CD4-positive, alpha-beta memory T cell (primary cell): ENCODE data around the gene FCHSD2. TPM values are rescaled to one million over a fixed set of nuclear protein-coding genes. Genes with fewer than 3 reads are reported as not detected.
A peak's percentile ranks its signal among the peaks of the same experiment; 100 is the strongest.

Experiments used
- CTCF ChIA-PET: fragments of 350-600 bp; sonication (Branson Sonifier 250); formaldehyde crosslinking; loops from one replicate; lab custom pipeline; 2021; ENCODE audit warnings: inconsistent platforms; ENCODE audit not compliant: partially characterized antibody; lab: Charles Lee
- POLR2A ChIA-PET: fragments of 350-600 bp; sonication (Branson Sonifier 250); formaldehyde crosslinking; loops from one replicate; lab custom pipeline; 2021; ENCODE audit not compliant: partially characterized antibody; lab: Charles Lee
- DNase-seq, 5 donors: peaks; one replicate each; pipeline versions ENCODE4 v3.0.0 to v3.0.0-alpha.2; 2020 to 2022; ENCODE audit warnings: mixed read lengths in 1 of 5
- H3K27ac ChIP-seq: one replicate; pipeline ENCODE4 v1.7.0; 2013; ENCODE audit warnings: low read depth, low read length
- H3K27me3 ChIP-seq: 2 replicates; pipeline ENCODE4 v1.7.0; 2013; ENCODE audit warnings: mild to moderate bottlenecking, low read length, moderate library complexity; ENCODE audit not compliant: insufficient read depth
- H3K36me3 ChIP-seq: 2 replicates; pipeline ENCODE4 v1.7.0; 2013; ENCODE audit warnings: mild to moderate bottlenecking, low read length, moderate library complexity; ENCODE audit not compliant: insufficient read depth
- H3K4me1 ChIP-seq: 2 replicates; pipeline ENCODE4 v1.7.0; 2013; ENCODE audit warnings: mild to moderate bottlenecking, low read length, moderate library complexity; ENCODE audit not compliant: insufficient read depth
- H3K4me3 ChIP-seq, 2 donors: one replicate each; pipeline ENCODE4 v1.7.0; 2013; ENCODE audit warnings: low read length in 2 of 2, mild to moderate bottlenecking in 1 of 2
- H3K9me3 ChIP-seq, 2 donors: one replicate each; pipeline ENCODE4 v1.7.0; 2013; ENCODE audit warnings: low read length in 2 of 2, control low read depth in 1 of 2; ENCODE audit not compliant: control insufficient read depth in 1 of 2
- H3K27ac Mint-ChIP-seq, 7 donors: one replicate each; pipeline ENCODE4 v1.8.0; 2020 to 2021; ENCODE audit warnings: mixed read lengths in 7 of 7, mild to moderate bottlenecking in 6 of 7, inconsistent platforms in 3 of 7, moderate library complexity in 3 of 7
- H3K27me3 Mint-ChIP-seq, 2 donors: one replicate each; pipeline ENCODE4 v1.8.0; 2020 to 2021; ENCODE audit warnings: mixed read lengths in 2 of 2
- H3K36me3 Mint-ChIP-seq, 2 donors: one replicate each; pipeline ENCODE4 v1.8.0; 2020 to 2021; ENCODE audit warnings: mixed read lengths in 2 of 2, inconsistent platforms in 1 of 2, mild to moderate bottlenecking in 1 of 2
- H3K4me1 Mint-ChIP-seq, 4 donors: one replicate each; pipeline ENCODE4 v1.8.0; 2020 to 2021; ENCODE audit warnings: mixed read lengths in 4 of 4, mild to moderate bottlenecking in 1 of 4
- H3K4me3 Mint-ChIP-seq, 8 donors: one replicate each; pipeline ENCODE4 v1.8.0; 2020 to 2021; ENCODE audit warnings: mixed read lengths in 8 of 8, mild to moderate bottlenecking in 7 of 8, moderate library complexity in 6 of 8, inconsistent platforms in 3 of 8
- H3K9me3 Mint-ChIP-seq, 8 donors: one replicate each; pipeline ENCODE4 v1.8.0; 2020 to 2021; ENCODE audit warnings: mixed read lengths in 8 of 8, mild to moderate bottlenecking in 5 of 8, inconsistent platforms in 3 of 8, moderate library complexity in 1 of 8
- intact Hi-C: fragments of 100-400 bp; cut with micrococcal nuclease; formaldehyde crosslinking; loops from one replicate; pipeline ENCODE4 v1.15.1; 2023
- polyA plus RNA-seq, 2 donors: library from polyadenylated mRNA; unstranded; fragments of 300-500 nt; fragmentation: Illumina TruSeq; gene quantifications; one replicate each; pipeline ENCODE4 v1.2.3, GENCODE V29; 2021
- total RNA-seq, 2 experiments: library from RNA; stranded (reverse); gene quantifications; one replicate each; pipeline ENCODE4 v1.2.3, GENCODE V29; 2021

The FCHSD2 gene
- total and polyA plus RNA-seq, 4 experiments from 2014 or later, result 9.5 to 52.0 (median 34.8) TPM

DNA sequence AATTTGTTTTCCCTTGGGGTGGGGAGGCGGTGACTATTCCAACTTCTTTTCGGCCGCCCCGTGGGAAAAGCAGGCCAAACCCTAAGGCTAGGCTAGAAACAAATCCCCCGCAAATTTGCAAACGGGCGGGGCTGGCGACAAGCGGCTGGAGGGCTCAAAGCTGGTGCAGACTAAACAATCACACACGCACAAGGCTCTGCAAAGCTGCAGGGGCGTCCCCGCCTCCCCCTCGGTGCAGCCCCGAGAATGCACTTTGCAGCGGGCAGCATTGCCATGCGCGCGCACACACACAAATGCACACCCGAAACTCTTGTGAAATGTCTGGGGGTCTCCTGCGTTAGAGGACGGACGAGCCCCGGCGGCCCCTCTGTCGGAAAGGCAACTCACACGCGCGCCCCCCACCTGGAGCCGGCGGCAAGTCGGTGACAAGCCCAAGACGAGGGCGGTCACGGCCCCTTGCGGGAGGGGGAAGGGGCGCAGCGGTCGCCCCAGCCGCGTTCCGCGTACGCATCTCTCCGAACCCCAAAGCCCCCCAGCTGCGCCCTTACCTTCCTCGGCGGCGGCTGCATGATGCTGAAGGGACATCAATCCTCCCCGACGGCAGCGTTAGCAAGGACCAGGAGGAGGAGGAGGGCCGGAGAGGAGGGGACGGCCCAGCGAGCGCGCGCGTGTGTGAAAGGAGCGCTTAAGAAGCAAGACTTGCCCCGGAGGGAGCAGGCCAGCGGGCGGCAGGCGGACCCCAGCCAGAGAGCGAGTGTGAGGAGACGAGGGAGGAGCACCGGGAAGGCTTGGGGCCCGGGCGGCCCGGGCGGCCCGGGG lies 600 bp downstream of the FCHSD2 start:
- peak overlapping the region; percentile 92 to 98 (median 96) for H3K4me3 Mint-ChIP-seq
- DNase-seq, result peak in 2 of 5 donors; percentile 39 to 78
- Histone ChIP-seq H3K27me3 (no peaks in the 10 kb centered on the region), H3K9me3 (no peaks in the 10 kb centered on the region), H3K4me1 (peaks cover 49% of the 10 kb centered on the region), H3K4me3 (peak overlapping the region; percentile 80 to 94), H3K36me3 (peaks cover 4% of the 10 kb centered on the region), H3K27ac (peak overlapping the region; percentile 97)
- ChIA-PET POLR2A (interaction anchor here (0.7 to 3.9 kb wide), 20 partner anchors 11 to 619 kb away, joined by 3 to 42 read pairs (median 7); partner anchors contain the start of genes RAB6A and STARD10), CTCF (interaction anchor here (0.8 to 2.5 kb wide), 8 partner anchors 9 to 707 kb away, joined by 3 to 31 read pairs (median 5); partner anchors contain the start of gene CLPB)
- no peaks in the 10 kb centered on the region for H3K27me3 Mint-ChIP-seq
- intact Hi-C loops, result loop anchor here (1.0 to 10.0 kb wide), 6 partner anchors 37 to 1351 kb away; partner anchors contain the start of genes ATG16L2, LIPT2 and RAB6A
- H3K36me3 Mint-ChIP-seq, result peaks cover 0 to 24% of the 10 kb centered on the region in 2 donors
- H3K9me3 Mint-ChIP-seq, result peaks cover 0 to 7% (median 0%) of the 10 kb centered on the region in 8 donors
- H3K4me1 Mint-ChIP-seq, result peaks cover 28 to 57% (median 39%) of the 10 kb centered on the region in 4 donors
- peak overlapping the region; percentile 92 to 98 (median 95) for H3K27ac Mint-ChIP-seq

DNA sequence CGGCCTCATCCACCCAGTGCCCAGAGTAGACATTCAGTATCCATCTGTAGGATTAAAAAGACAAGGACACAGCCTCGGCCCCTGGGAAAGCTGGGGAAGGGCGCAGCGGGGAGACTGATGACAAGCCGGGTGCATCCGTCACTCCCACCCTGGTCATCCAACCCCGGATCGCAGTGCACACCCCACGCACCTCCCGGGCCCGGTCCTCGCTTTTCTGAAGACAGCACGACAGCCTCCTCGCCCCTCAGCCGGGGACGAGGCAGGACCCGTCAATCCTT lies 1.1 kb downstream of the FCHSD2 start:
- Histone ChIP-seq H3K4me1 (peaks cover 49% of the 10 kb centered on the region), H3K4me3 (peak overlapping the region; percentile 80 to 94), H3K9me3 (no peaks in the 10 kb centered on the region), H3K27me3 (no peaks in the 10 kb centered on the region), H3K27ac (peak overlapping the region; percentile 97), H3K36me3 (peaks cover 4% of the 10 kb centered on the region)
- POLR2A ChIA-PET, result interaction anchor here (0.9 to 3.9 kb wide), 5 partner anchors 12 to 419 kb away, joined by 3 to 26 read pairs (median 5); no protein-coding TSS in a partner anchor
- Mint-ChIP-seq H3K9me3 (peaks cover 0 to 7% (median 0%) of the 10 kb centered on the region in 8 donors), H3K36me3 (peaks cover 3 to 26% of the 10 kb centered on the region in 2 donors), H3K27me3 (no peaks in the 10 kb centered on the region), H3K4me3 (peak overlapping the region; percentile 92 to 98 (median 96)), H3K27ac (peak overlapping the region; percentile 68 to 98 (median 93)), H3K4me1 (peaks cover 28 to 63% (median 41%) of the 10 kb centered on the region in 4 donors)
- CTCF ChIA-PET, result interaction anchor here (1.2 kb wide), 1 partner anchor 9 kb away, joined by 4 read pairs; no protein-coding TSS in a partner anchor
- peak in 4 of 5 donors; percentile 10 to 16 (median 13) for DNase-seq
- intact Hi-C loops, result loop anchor here (5.0 to 10.0 kb wide), 3 partner anchors 109 to 1351 kb away; partner anchors contain the start of gene LIPT2

DNA sequence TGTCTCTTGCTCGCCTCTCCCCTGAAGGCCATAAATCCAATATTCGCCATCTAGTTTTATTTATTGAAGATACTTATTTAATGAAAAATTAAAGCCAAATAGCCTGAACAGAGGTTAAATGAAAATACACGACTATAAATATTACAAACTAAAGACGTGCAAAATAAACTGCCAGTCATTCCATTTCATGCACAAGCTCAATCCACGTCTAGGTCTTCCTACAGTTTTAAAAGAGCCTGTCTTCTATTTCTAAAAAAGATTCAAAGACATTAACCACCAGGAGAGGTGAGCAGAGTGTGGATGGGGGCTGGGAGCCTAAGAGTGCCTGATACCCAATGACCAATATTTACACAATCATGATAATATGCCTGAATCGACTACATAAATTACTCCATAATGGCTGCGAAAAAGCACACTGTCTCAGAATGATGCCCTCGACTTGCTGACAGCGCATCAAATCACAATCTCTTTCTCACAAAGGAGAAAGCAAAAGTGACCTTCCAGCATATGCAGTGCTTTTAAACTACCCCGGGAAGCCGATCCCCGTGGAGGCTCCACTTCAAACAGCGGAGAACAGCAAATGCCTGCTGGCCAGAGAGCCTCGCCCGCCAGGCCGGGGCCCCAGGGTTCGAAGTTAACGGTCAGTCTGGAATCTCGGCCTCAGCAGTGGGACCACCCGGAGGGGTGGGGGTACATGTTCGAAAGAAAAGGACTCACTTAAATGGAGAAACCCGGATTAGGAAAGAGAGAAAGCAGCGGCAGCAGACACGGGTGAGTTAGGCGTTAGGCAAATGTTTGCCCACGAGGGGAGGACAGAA lies 1.7 kb downstream of the FCHSD2 start:
- H3K4me1 Mint-ChIP-seq, result peaks cover 29 to 63% (median 45%) of the 10 kb centered on the region in 4 donors

DNA sequence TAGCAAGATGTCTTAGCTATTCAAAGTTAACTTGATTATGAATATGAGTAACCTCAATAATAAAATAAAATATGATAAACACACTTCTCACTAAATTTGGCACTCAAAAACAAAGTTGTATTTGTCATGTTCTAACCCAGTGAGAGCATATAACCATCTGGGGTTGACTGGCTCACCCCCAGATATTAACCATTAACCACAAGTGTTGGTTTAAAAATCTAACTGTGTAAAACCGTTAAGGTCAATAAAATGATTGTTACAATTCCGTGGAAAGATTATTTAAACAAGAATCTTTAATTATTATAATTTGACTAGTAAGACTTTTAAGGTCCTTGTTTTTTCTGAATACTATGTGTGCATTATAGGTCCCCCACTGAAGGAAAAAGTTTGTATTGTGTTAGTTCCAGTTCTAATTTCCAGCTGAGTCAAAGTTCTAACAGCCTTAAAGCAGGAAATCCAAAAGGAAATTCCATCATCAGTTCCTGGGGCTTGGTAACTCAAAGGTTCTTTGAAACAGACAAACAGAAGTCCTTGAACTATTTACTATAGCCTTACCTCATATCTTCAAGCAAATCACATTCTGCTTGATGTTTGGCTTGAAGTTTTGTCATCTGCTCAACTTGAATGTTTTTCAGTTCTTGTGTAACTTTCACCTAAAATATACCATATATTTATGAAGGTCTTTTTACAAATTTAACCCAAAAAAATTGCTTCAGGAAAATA lies 2.5 kb downstream of the FCHSD2 start:
- DNase-seq, result no peak
- POLR2A ChIA-PET, result no interaction called here
- peaks cover 0 to 7% (median 0%) of the 10 kb centered on the region in 8 donors for H3K9me3 Mint-ChIP-seq
- Histone ChIP-seq H3K4me3 (no peak overlapping the region), H3K27ac (peak overlapping the region; percentile 97), H3K4me1 (peaks cover 54% of the 10 kb centered on the region), H3K36me3 (peaks cover 4% of the 10 kb centered on the region), H3K27me3 (no peaks in the 10 kb centered on the region), H3K9me3 (no peaks in the 10 kb centered on the region)
- peaks cover 31 to 63% (median 47%) of the 10 kb centered on the region in 4 donors for H3K4me1 Mint-ChIP-seq
- intact Hi-C loops, result loop anchor here (5.0 to 10.0 kb wide), 3 partner anchors 107 to 1353 kb away; partner anchors contain the start of gene LIPT2
- H3K27me3 Mint-ChIP-seq, result no peaks in the 10 kb centered on the region
- H3K27ac Mint-ChIP-seq, result peak overlapping the region in 3 of 7 donors; percentile 6 to 98 (median 22)
- H3K36me3 Mint-ChIP-seq, result peaks cover 5 to 30% of the 10 kb centered on the region in 2 donors
- H3K4me3 Mint-ChIP-seq, result peak overlapping the region in 5 of 8 donors; percentile 22 to 98 (median 95)
- CTCF ChIA-PET, result no interaction called here

More for the DNA sequence above, 1.7 kb downstream of the FCHSD2 start:
- ChIA-PET CTCF (interaction anchor here (1.2 kb wide), 1 partner anchor 8 kb away, joined by 4 read pairs; no protein-coding TSS in a partner anchor), POLR2A (interaction anchor here (0.9 to 3.9 kb wide), 4 partner anchors 12 to 316 kb away, joined by 3 to 26 read pairs (median 4); no protein-coding TSS in a partner anchor)
- Mint-ChIP-seq H3K9me3 (peaks cover 0 to 7% (median 0%) of the 10 kb centered on the region in 8 donors), H3K27me3 (no peaks in the 10 kb centered on the region), H3K27ac (peak overlapping the region; percentile 68 to 98 (median 93)), H3K4me3 (peak overlapping the region; percentile 92 to 98 (median 96)), H3K36me3 (peaks cover 5 to 26% of the 10 kb centered on the region in 2 donors)
- H3K27me3 ChIP-seq, result no peaks in the 10 kb centered on the region
- H3K4me3 ChIP-seq, result peak overlapping the region; percentile 80 to 94
- H3K27ac ChIP-seq, result peak overlapping the region; percentile 97
- peaks cover 54% of the 10 kb centered on the region for H3K4me1 ChIP-seq
- intact Hi-C loops, result loop anchor here (5.0 to 10.0 kb wide), 3 partner anchors 108 to 1352 kb away; partner anchors contain the start of gene LIPT2
- no peaks in the 10 kb centered on the region for H3K9me3 ChIP-seq
- H3K36me3 ChIP-seq, result peaks cover 4% of the 10 kb centered on the region
- peak in 2 of 5 donors; percentile 10 to 12 for DNase-seq

DNA sequence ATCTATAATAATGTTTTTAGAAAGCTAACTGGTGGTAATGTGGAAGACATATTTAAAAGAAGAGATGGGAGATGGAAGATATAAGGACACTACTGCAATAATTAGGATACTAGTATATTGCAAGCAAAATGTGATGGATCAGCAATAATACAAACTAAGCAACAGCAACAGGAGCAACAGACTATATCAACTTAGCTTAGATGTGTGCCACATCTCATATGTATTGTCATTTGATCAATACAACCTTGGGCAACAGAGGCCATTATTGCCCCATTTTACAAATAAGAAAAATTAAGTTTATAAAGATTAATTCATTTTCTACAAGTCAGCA lies 4.2 kb downstream of the FCHSD2 start:
- Histone ChIP-seq H3K27me3 (no peaks in the 10 kb centered on the region), H3K9me3 (no peaks in the 10 kb centered on the region), H3K4me3 (no peak overlapping the region), H3K4me1 (peaks cover 43% of the 10 kb centered on the region), H3K36me3 (peaks cover 4% of the 10 kb centered on the region), H3K27ac (no peak overlapping the region)
- no peak for DNase-seq
- Mint-ChIP-seq H3K4me3 (peak overlapping the region in 3 of 8 donors; percentile 0 to 9 (median 7)), H3K4me1 (peaks cover 24 to 53% (median 40%) of the 10 kb centered on the region in 4 donors), H3K36me3 (peaks cover 14 to 40% of the 10 kb centered on the region in 2 donors), H3K27me3 (no peaks in the 10 kb centered on the region), H3K9me3 (peaks cover 0 to 4% (median 0%) of the 10 kb centered on the region in 8 donors), H3K27ac (peak overlapping the region in 3 of 7 donors; percentile 35 to 54 (median 38))
- ChIA-PET POLR2A (no interaction called here), CTCF (interaction anchor here (0.7 to 1.4 kb wide), 3 partner anchors 21 to 40 kb away, joined by 3 read pairs; no protein-coding TSS in a partner anchor)
- intact Hi-C loops, result no loop called here

DNA sequence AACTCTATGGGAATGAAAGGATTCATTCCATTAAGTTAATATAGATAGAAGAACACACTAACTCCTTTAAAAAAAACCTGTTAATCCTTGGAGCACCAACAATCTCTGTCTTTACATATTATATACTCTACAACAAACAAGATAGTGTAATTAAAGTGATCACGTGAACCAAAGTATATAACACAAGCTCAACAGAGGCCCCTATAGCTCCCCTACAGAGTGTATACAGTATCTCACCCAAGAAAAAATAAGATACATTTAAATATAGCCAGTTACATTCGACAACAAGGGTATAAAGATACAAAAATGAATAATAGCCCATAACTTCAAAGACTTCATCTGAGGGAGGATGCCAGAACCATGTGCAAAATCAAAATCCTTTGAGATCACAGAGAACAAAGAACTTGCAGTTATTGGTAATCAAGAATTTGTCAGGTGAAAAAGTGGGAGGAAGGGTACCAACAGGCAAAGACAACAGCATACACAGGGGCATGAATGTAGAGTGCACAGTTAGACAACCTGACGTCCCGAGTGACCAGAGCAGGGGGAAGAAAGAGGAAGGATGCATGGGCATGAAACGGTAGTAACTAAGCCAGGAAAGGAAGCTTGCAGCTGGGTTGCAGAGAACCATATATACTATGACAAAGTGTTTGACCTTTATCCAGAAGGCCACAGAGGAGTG lies 4.7 kb downstream of the FCHSD2 start:
- Mint-ChIP-seq H3K4me1 (peaks cover 24 to 50% (median 37%) of the 10 kb centered on the region in 4 donors), H3K27ac (peak overlapping the region in 5 of 7 donors; percentile 6 to 54 (median 38)), H3K27me3 (no peaks in the 10 kb centered on the region), H3K9me3 (no peaks in the 10 kb centered on the region), H3K4me3 (peak overlapping the region in 4 of 8 donors; percentile 0 to 9 (median 4)), H3K36me3 (peaks cover 17 to 39% of the 10 kb centered on the region in 2 donors)
- CTCF ChIA-PET, result interaction anchor here (0.6 to 1.4 kb wide), 4 partner anchors 21 to 40 kb away, joined by 3 to 4 read pairs (median 3); no protein-coding TSS in a partner anchor
- Histone ChIP-seq H3K36me3 (peaks cover 4% of the 10 kb centered on the region), H3K4me3 (no peak overlapping the region), H3K27me3 (no peaks in the 10 kb centered on the region), H3K9me3 (no peaks in the 10 kb centered on the region), H3K27ac (no peak overlapping the region), H3K4me1 (peaks cover 43% of the 10 kb centered on the region)
- intact Hi-C loops, result no loop called here
- POLR2A ChIA-PET, result no interaction called here
- DNase-seq, result no peak
